Endothelial cell of hepatic sinusoid (primary cell): ENCODE measurements around the gene SEMA3G.

Experiments used
- in situ Hi-C: cut with HindIII; loops from 2 replicates; pipeline ENCODE4 v1.10.0; 2017; ENCODE audit warnings: low sequenced_read_pairs

Gene SEMA3G

GRCh38 chr3:52423173-52423572 lies 21.7 kb downstream of the SEMA3G start:
- in situ Hi-C loops, result no loop called here

GRCh38 chr3:52422669-52423068 lies 22.2 kb downstream of the SEMA3G start:
- in situ Hi-C loops, result no loop called here

DNA sequence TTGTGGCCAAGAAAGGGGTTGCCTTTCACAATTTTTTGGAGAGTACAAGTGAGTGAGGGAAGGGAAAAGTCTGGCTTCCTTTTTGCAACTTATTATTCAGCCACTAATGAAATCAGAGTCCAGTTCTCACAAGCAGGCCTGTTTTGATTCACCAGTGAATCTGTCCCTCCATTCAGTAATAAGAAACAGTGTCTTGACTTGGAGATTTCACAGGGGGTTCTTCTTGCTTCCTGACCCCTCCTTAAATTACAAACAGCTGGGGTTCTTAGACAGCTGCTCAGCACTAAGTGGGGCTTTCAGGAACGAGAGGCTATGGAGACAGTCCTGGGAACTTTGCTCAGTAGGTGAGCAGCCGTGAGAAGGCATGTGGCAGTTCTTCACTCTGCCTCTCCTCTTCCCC lies 24.5 kb downstream of the SEMA3G start:
- in situ Hi-C loops, result no loop called here

DNA sequence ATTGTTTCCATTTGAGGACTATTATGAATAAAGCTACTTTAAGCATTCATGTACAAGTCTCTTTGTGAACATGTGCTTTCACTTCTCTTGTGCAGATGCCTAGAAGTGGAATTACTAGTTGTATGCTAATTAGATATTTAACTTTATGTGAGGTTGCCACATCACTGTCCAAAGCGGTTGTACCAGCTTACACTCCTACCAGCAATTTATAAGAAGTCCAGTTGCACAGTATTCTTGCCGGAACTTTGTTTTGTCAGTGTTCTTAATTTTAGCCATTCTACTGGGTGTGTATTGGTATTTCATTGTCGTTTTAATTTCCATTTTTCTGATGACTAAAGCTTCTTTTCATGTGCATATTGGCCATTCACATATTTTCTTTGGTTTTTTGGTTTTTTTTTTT lies 29.1 kb downstream of the SEMA3G start:
- in situ Hi-C loops, result loop anchor here (5.0 kb wide), 1 partner anchor 67 kb away; no protein-coding TSS in a partner anchor

DNA sequence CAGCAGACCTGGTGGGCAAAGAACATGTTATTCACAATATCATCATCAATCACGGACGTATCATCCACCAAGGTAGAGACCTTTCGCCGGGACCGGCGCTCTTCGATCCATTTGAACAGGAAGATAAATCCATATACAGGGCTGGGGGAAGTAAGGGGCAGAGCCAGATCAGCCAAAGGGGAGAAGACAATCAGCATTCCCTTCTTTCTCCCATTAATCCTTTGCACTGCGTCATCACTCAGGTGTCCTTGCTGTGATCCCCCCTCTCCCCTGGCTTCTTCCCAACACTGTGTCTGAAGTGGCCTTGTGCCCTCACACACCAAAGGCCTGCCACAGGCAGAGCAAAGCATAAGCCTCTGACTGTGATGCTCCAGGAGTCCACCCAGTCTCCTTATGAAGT lies 36.4 kb downstream of the SEMA3G start:
- in situ Hi-C loops, result loop anchor here (10.0 kb wide), 1 partner anchor 414 kb away; the partner anchor contains the start of gene RPL29

- in situ Hi-C loops, result loop anchor here (10.0 kb wide), 1 partner anchor 413 kb away; the partner anchor contains the start of gene RPL29
Measured at GRCh38 chr3:52407779-52408178, 37.1 kb downstream of the SEMA3G start.

DNA sequence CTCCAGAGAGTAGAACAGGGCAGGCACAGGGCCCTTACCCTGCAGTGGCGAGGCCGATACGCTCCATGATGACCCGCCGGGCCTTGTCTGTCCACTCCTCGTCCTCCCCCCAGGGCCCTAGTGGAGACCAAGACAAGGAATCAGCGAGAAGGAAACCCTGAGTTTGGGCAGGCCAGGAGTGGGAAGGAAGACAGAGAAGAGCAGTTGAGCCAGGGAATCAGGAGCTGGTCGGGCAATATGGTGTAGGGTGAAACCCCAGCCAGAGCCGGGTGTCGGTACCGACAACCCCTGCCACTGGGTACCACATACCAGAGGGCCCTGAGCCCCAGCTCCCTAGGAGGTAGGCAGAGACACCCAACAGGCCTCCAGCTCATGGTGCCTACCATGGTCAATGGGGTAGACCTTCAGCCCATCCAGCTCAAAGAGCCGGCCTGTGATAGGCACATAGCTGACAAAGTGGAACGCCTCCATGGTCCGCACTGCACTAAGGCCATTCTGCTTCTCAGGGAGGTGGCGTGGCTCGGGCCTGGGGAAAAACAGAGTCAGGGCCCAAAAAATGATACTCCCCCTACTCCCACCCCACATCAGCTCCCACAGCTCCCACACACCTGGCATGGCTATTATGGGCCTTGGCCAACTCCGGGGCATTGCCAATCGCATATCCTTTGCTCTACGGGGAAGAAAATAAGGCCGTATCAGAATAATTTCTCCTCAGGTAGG lies 38.0 kb downstream of the SEMA3G start:
- in situ Hi-C loops, result loop anchor here (10.0 kb wide), 1 partner anchor 412 kb away; the partner anchor contains the start of gene RPL29

GRCh38 chr3:52406231-52406661 lies 38.7 kb downstream of the SEMA3G start:
- in situ Hi-C loops, result loop anchor here (10.0 kb wide), 1 partner anchor 411 kb away; the partner anchor contains the start of gene RPL29

DNA sequence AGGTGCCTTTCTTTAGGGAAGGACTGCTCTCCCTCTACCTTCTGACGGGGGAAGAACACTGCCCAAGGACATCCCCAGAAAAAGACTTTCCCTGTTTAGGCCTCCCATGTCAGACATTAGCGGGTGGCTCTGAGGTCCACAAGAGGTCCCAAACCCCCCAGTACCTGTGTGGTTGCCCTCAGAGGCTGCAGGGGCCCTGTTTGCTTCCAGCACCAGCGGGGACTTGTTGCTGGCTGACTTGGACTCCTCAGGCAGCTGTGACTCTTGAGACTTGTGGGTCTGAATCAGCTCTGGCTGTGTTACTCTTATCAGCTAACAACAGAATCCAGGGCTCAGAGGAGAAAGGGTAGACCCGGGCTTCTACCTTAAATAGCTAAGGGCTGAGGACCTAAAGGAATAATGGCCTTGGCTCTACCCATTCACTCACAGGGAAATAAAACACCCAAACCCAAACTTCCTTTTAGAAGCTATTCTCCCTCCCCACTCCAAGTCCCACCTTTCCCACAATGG lies 39.2 kb downstream of the SEMA3G start:
- in situ Hi-C loops, result loop anchor here (10.0 kb wide), 1 partner anchor 411 kb away; the partner anchor contains the start of gene RPL29

GRCh38 chr3:52405066-52405465 lies 39.8 kb downstream of the SEMA3G start:
- in situ Hi-C loops, result loop anchor here (10.0 kb wide), 1 partner anchor 410 kb away; the partner anchor contains the start of gene RPL29

DNA sequence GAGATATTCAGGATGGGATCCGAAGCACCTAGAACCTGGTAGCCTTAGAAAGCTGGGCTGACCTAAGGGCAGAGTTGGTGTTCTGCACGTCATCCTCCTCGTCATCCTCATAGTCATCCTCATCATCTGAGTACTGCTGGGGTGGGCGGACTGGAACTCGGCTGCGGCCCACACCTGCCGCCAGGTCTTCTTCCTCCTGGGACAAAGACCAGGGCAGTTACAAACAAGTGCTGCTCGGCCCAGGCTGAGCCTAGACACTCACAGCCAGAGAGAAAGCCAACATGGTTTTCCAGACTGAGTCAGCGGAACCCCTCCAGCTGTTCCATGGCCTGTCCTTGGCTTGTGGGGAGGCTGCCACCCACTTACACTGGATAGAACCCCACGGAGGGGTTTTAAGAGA lies 40.5 kb downstream of the SEMA3G start:
- in situ Hi-C loops, result loop anchor here (10.0 kb wide), 1 partner anchor 410 kb away; the partner anchor contains the start of gene RPL29

DNA sequence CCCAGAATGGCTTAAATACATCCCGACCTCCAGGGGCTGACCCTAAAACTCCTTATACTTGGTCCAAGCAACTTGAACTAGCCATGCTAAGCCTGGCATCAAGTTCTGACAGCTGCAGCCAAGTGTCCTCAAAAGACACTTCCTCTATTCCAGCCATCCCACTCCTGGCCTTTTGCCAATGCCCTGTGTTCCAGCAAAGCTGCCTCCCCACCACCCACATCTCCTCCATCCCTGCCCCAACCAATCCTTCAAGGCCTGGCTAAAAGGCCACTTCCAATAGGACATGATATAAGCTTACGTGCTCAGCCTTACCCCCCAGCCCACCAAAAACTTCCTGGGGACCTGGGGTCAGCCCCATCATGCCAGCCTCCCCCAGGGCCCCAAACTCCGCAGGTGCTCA lies 40.9 kb downstream of the SEMA3G start:
- in situ Hi-C loops, result loop anchor here (10.0 kb wide), 1 partner anchor 409 kb away; the partner anchor contains the start of gene RPL29

DNA sequence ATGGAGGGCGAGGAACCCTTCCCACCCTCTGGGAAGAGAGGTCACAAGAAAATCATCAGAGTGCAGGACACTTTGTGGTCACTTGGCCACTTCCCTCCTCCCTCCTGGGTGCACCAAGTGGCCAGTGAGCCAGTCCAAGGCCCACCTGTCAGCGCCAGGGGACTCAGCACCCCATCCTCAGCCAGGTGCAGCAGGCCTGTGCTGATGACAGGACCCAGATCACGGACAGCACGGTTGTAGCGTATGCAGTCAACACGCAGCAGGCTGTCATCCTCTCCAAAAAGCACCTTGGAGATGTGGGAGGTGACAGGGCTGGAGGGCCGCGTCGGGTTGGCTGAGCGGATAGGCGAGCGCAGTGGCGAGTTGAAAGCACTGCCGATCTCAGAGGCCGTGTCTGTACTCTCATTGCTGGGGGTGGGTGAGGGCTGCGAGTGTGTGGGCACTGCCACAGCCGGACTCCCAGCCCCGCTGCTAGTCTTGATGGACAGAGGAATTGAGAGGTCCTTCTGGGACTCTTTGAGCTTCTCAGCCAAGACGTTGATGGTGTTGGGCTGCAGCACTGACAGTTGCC lies 41.5 kb downstream of the SEMA3G start:
- in situ Hi-C loops, result loop anchor here (10.0 kb wide), 1 partner anchor 409 kb away; the partner anchor contains the start of gene RPL29

DNA sequence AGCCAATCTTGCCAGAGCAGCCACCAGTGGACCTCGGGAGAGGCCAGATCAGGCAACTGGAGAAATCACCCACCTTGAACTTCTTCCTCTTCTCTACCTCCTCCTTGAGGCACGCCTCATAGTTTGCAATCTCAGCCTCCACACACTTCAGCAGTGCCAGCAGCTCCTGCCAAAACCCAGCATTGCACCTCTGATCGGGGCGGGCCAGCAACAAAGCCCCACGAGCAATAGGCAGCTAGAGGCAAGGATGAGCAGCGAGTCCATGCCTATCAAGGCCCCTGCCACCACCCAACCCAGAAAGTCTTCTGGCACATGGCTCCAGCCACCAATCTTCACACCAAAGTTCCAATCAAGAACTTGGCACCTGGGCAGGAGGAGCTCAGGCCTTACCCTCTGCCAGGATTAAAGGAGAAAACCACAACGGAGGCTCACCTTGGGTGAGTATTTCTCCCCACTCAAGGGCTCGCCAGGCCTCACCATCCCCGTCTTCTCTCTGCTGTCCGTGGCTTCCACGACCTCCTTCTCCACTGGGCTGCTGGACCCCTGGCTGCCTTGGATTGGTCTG lies 42.1 kb downstream of the SEMA3G start:
- in situ Hi-C loops, result loop anchor here (10.0 kb wide), 1 partner anchor 408 kb away; the partner anchor contains the start of gene RPL29

GRCh38 chr3:52402101-52402521 lies 42.8 kb downstream of the SEMA3G start:
- in situ Hi-C loops, result loop anchor here (10.0 kb wide), 1 partner anchor 407 kb away; the partner anchor contains the start of gene RPL29

DNA sequence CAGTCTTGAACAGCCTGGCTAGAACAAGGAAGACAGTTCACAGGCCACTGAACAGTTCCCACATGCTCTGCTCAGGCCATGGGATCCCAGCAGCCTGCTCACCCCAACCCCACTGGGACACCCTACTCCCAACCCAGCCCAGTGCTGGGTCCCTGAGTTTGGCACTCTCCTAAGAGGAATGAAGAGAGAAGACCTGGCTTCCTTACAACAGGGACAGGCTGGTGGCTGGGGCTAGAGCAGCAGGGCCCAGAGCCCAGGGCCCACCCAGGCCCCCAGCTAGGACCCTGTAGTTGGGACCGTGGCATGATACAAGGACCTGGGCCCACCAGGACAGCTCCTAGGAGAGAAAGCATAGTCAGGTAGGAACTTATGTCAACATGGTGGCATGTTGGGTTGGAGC lies 43.4 kb downstream of the SEMA3G start:
- in situ Hi-C loops, result loop anchor here (10.0 kb wide), 1 partner anchor 407 kb away; the partner anchor contains the start of gene RPL29

- in situ Hi-C loops, result loop anchor here (10.0 kb wide), 1 partner anchor 406 kb away; the partner anchor contains the start of gene RPL29
Measured at GRCh38 chr3:52401021-52401420, 43.9 kb downstream of the SEMA3G start.

DNA sequence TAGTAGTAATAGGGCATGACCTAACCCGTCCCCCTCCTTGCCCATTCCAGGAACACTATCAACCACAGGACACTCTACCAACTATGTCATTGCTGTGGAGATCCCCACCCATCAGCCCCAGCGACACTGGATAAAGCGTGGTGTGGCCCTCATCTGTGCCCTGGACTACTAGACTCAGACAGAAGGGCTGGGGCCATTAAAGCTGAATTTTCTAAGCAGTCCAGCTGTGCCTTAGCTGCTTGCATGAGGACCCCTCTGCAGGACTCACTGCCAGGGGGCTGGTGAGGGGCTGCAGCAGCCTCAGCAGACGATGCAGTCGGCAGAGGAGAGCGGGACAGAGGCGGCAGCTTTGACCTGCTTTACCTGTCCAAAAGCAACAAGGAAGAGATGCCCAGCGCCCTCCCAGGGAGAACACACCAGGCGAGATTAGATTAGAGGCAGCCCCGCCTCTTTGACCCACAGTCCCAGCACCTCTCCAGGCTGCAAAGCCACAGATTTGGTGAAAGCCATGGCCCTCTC lies 44.6 kb downstream of the SEMA3G start:
- in situ Hi-C loops, result loop anchor here (10.0 kb wide), 1 partner anchor 406 kb away; the partner anchor contains the start of gene RPL29

DNA sequence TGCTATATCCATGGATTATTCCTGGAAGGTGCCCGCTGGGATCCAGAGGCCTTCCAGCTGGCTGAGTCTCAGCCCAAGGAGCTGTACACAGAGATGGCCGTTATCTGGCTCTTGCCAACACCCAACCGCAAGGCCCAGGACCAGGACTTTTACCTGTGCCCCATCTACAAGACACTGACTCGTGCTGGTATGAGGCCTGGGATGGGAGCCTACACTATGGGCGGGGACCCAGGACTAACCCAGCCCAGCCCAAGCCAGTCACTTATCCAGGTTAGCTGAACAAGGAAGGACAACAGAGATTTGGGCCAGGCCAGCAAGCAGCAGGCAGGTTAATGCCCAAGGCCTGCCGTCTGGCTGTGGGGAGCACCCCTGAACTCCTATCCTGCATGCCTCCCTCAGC lies 45.3 kb downstream of the SEMA3G start:
- in situ Hi-C loops, result no loop called here

DNA sequence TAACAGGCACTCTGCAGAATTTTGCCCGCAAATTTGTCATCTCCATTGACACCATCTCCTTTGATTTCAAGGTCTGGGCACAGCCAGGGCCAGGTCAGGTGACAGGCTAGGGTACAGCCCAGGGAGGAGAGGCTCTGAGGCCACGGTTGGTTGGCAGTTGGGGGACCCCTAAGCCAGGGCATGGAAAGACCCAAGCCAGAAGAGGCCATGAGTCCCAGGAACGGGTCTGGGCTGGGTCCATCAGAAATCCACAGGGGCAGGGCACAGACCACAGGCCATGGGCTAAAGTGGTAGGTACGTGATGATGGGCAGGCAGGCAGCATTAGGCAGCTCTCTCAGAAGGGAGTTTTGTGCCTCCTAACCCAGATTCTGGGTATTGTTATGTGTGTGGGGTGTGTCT lies 45.8 kb downstream of the SEMA3G start:
- in situ Hi-C loops, result no loop called here

- in situ Hi-C loops, result no loop called here
Measured at GRCh38 chr3:52398670-52399081, 46.2 kb downstream of the SEMA3G start.
